OCI-LY3 (cell line): ENCODE results near the gene RPS10.

Experiments
- H2AFZ ChIP-seq: fragments of 200-600, 300-600 bp; shearing (Covaris generic); 2 replicates; pipeline ENCODE4 v1.6.0; 2014; ENCODE audit warnings: antibody characterized with exemption, low read depth, low read length
- H3K27ac ChIP-seq: fragments of 200-600, 300-600 bp; sonication (generic); 2 replicates; pipeline ENCODE4 v1.5.1; 2014; ENCODE audit warnings: mild to moderate bottlenecking, low read length, moderate library complexity, mixed read lengths
- H3K27me3 ChIP-seq: fragments of 200-600, 300-600 bp; sonication (generic); 2 replicates; pipeline ENCODE4 v1.6.1; 2014; ENCODE audit warnings: low read depth, low read length, mixed read lengths
- H3K36me3 ChIP-seq: fragments of 200-600, 300-600 bp; sonication (generic); replicated peaks from 2 replicates; pipeline ENCODE3; 2014; ENCODE audit warnings: low read depth, low read length, mixed read lengths
- H3K4me1 ChIP-seq: fragments of 300-600, 200-600 bp; sonication (generic); 2 replicates; pipeline ENCODE4 v1.6.1; 2014; ENCODE audit warnings: low read length, mixed read lengths
- H3K4me2 ChIP-seq: fragments of 200-600, 300-600 bp; sonication (generic); 2 replicates; pipeline ENCODE4 v1.6.1; 2014; ENCODE audit warnings: low read length, mixed read lengths
- H3K4me3 ChIP-seq: fragments of 300-600, 200-600 bp; sonication (generic); 2 replicates; pipeline ENCODE4 v1.5.1; 2014; ENCODE audit warnings: antibody characterized with exemption, mild to moderate bottlenecking, low read length, moderate library complexity
- H3K79me2 ChIP-seq: fragments of 300-600, 200-600 bp; shearing (Covaris generic); 2 replicates; pipeline ENCODE4 v1.6.1; 2014; ENCODE audit warnings: mild to moderate bottlenecking, low read length, mixed read lengths
- H3K9ac ChIP-seq: fragments of 300-600, 200-600 bp; shearing (Covaris generic); 2 replicates; pipeline ENCODE4 v1.6.0; 2014; ENCODE audit warnings: mild to moderate bottlenecking, low read length, moderate library complexity
- H3K9me3 ChIP-seq: fragments of 200-600, 300-600 bp; shearing (Covaris generic); 2 replicates; pipeline ENCODE4 v1.6.1; 2014; ENCODE audit warnings: low read length, mixed read lengths; ENCODE audit not compliant: insufficient read depth
- H4K20me1 ChIP-seq: fragments of 200-600, 300-600 bp; sonication (generic); 2 replicates; pipeline ENCODE4 v1.6.1; 2016; ENCODE audit warnings: low read length, mixed read lengths; ENCODE audit not compliant: insufficient read depth
- CTCF ChIP-seq: fragments of 200-600, 300-600 bp; sonication (generic); IDR thresholded peaks from 2 replicates; pipeline ENCODE4 v1.5.1; 2014; ENCODE audit warnings: antibody characterized with exemption, low read length, low read depth
- EZH2phosphoT487 ChIP-seq: fragments of 200-600 bp; shearing (Covaris generic); IDR thresholded peaks from 2 replicates; pipeline ENCODE4 v1.6.1; 2018; ENCODE audit warnings: antibody characterized with exemption, mixed run types, low read depth

RPS10 gene

GRCh38 chr6:34396518-34396917 lies 29.4 kb downstream of the RPS10 start:
- H3K4me2 ChIP-seq = no peak overlapping the region
- H3K9me3 ChIP-seq = no peaks in the 10 kb centered on the region
- H3K4me3 ChIP-seq = no peak overlapping the region
- H3K36me3 ChIP-seq = no peaks in the 10 kb centered on the region
- H3K79me2 ChIP-seq = peaks cover 7% of the 10 kb centered on the region
- H3K9ac ChIP-seq = no peak overlapping the region
- H3K27me3 ChIP-seq = no peaks in the 10 kb centered on the region
- no peaks in the 10 kb centered on the region for H4K20me1 ChIP-seq
- H3K27ac ChIP-seq = no peak overlapping the region
- TF ChIP-seq EZH2phosphoT487 (no peak), CTCF (no peak)
- no peak overlapping the region for H2AFZ ChIP-seq
- H3K4me1 ChIP-seq = peaks cover 4% of the 10 kb centered on the region; the same call in 1 of the 2 replicates

GRCh38 chr6:34393966-34394305 lies 31.9 kb downstream of the RPS10 start:
- H3K4me3 ChIP-seq = no peak overlapping the region
- no peak overlapping the region for H3K27ac ChIP-seq
- H3K9ac ChIP-seq = no peak overlapping the region
- H3K79me2 ChIP-seq = peaks cover 33% of the 10 kb centered on the region
- H4K20me1 ChIP-seq = no peaks in the 10 kb centered on the region
- no peaks in the 10 kb centered on the region for H3K36me3 ChIP-seq
- peaks cover 8% of the 10 kb centered on the region; the same call in 1 of the 2 replicates for H3K4me1 ChIP-seq
- no peak overlapping the region for H3K4me2 ChIP-seq
- no peak for TF ChIP-seq EZH2phosphoT487
- no peak for TF ChIP-seq CTCF
- no peaks in the 10 kb centered on the region for H3K9me3 ChIP-seq
- H2AFZ ChIP-seq = no peak overlapping the region
- H3K27me3 ChIP-seq = no peaks in the 10 kb centered on the region

GRCh38 chr6:34393191-34393965 lies 32.5 kb downstream of the RPS10 start:
- peak overlapping the region; percentile 94 for H3K4me2 ChIP-seq
- no peaks in the 10 kb centered on the region for H3K36me3 ChIP-seq
- peak overlapping the region; percentile 94 for H3K4me3 ChIP-seq
- peak overlapping the region; percentile 98 for H2AFZ ChIP-seq
- H3K4me1 ChIP-seq = peaks cover 8% of the 10 kb centered on the region; the same call in 1 of the 2 replicates
- no peaks in the 10 kb centered on the region for H3K9me3 ChIP-seq
- H3K27me3 ChIP-seq = no peaks in the 10 kb centered on the region
- peaks cover 39% of the 10 kb centered on the region for H3K79me2 ChIP-seq
- TF ChIP-seq EZH2phosphoT487 (no peak), CTCF (no peak)
- no peak overlapping the region for H3K27ac ChIP-seq
- H4K20me1 ChIP-seq = no peaks in the 10 kb centered on the region
- H3K9ac ChIP-seq = peak overlapping the region; percentile 64

- H3K27ac ChIP-seq = peak within 1 kb of the TSS; percentile 69
- peaks cover 8% of the 10 kb centered on the region; the same call in 1 of the 2 replicates for H3K4me1 ChIP-seq
- H4K20me1 ChIP-seq = no peaks in the 10 kb centered on the region
- H3K36me3 ChIP-seq = no peaks in the 10 kb centered on the region
- H2AFZ ChIP-seq = peak within 1 kb of the TSS; percentile 98
- H3K27me3 ChIP-seq = no peaks in the 10 kb centered on the region
- peaks cover 46% of the 10 kb centered on the region for H3K79me2 ChIP-seq
- peak within 1 kb of the TSS; percentile 90 for H3K9ac ChIP-seq
- no peaks in the 10 kb centered on the region for H3K9me3 ChIP-seq
- peak within 1 kb of the TSS; percentile 94 for H3K4me3 ChIP-seq
- TF ChIP-seq EZH2phosphoT487 (no peak), CTCF (peak; percentile 58)
- H3K4me2 ChIP-seq = peak within 1 kb of the TSS; percentile 94
Measured at GRCh38 chr6:34392497-34393190, 33.2 kb downstream of the RPS10 start, which contains the start of gene NUDT3. Gene NUDT3 (minus strand): TSS chr6:34392669. CDS start chr6:34392362, 307 bp downstream.
